H1 (cell line): ENCODE measurements around the gene GAMT. TPM values are rescaled to one million over a fixed set of nuclear protein-coding genes. Genes with fewer than 3 reads are reported as not detected.

Experiments
- CTCF ChIA-PET: fragments of 300-600 bp; sonication (Branson Sonifier 250); formaldehyde crosslinking; loops from one replicate; lab custom pipeline; 2021; ENCODE audit not compliant: partially characterized antibody; lab: Charles Lee
- POLR2A ChIA-PET: fragments of 300-600 bp; sonication (Branson Sonifier 250); formaldehyde crosslinking; loops from one replicate; lab custom pipeline; 2021; ENCODE audit warnings: inconsistent platforms; ENCODE audit not compliant: partially characterized antibody; lab: Charles Lee
- DNase-seq, 2 experiments: peaks; one replicate each; pipeline versions ENCODE4 v3.0.0 to v3.0.0-alpha.2; 2010 to 2022; ENCODE audit warnings: low spot score in 2 of 2, low read depth in 1 of 2, mixed read lengths in 1 of 2
- FAIRE-seq: peaks from 2 replicates; lab custom pipeline; 2011; peaks lifted over from hg19 to GRCh38; lab: Jason Lieb, UNC
- H2AFZ ChIP-seq: 2 replicates; pipeline ENCODE4 v1.8.1; 2012; ENCODE audit warnings: low read length, inconsistent platforms
- H2AK5ac ChIP-seq: 2 replicates; pipeline ENCODE4 v1.6.1; 2013; ENCODE audit warnings: low read depth, low read length
- H2BK120ac ChIP-seq: replicated peaks from 2 replicates; pipeline ENCODE3; 2013; ENCODE audit warnings: low read depth, low read length, inconsistent platforms
- H2BK12ac ChIP-seq: 2 replicates; pipeline ENCODE4 v1.6.1; 2013; ENCODE audit warnings: low read depth, low read length
- H2BK15ac ChIP-seq: 2 replicates; pipeline ENCODE4 v1.6.1; 2013; ENCODE audit warnings: low read length
- H2BK20ac ChIP-seq: 2 replicates; pipeline ENCODE4 v1.6.1; 2013; ENCODE audit warnings: low read length
- H2BK5ac ChIP-seq: 2 replicates; pipeline ENCODE4 v1.6.1; 2013; ENCODE audit warnings: low read depth, low read length
- H3K14ac ChIP-seq: 2 replicates; pipeline ENCODE4 v1.6.1; 2013; ENCODE audit warnings: inconsistent platforms; ENCODE audit not compliant: insufficient read length
- H3K18ac ChIP-seq: 2 replicates; pipeline ENCODE4 v1.6.1; 2013; ENCODE audit warnings: low read length; ENCODE audit errors: extremely low read depth
- H3K23ac ChIP-seq: 2 replicates; pipeline ENCODE4 v1.6.1; 2013; ENCODE audit warnings: inconsistent platforms; ENCODE audit not compliant: insufficient read length
- H3K23me2 ChIP-seq: 2 replicates; pipeline ENCODE4 v1.6.1; 2013; ENCODE audit warnings: low read depth, low read length
- H3K27ac ChIP-seq: 2 replicates; pipeline ENCODE4 v1.6.1; 2011; ENCODE audit warnings: low read depth, low read length, inconsistent platforms
- H3K27me3 ChIP-seq, 4 experiments: replicated peaks in 1 of 4; 1 replicate in 1 of 4; 2 replicates in 3 of 4; pipeline versions ENCODE4 v1.6.1 to v1.8.1; 2011 to 2013; ENCODE audit warnings: low read length in 3 of 4, mild to moderate bottlenecking in 3 of 4, inconsistent platforms in 2 of 4, mixed read lengths in 2 of 4, moderate library complexity in 1 of 4; ENCODE audit not compliant: control insufficient read depth in 3 of 4, insufficient read depth in 3 of 4; ENCODE audit errors: extremely low read depth in 1 of 4
- H3K36me3 ChIP-seq, 4 experiments: 2 replicates each; pipeline versions ENCODE4 v1.6.1 to v1.8.1; 2011 to 2013; ENCODE audit warnings: mild to moderate bottlenecking in 4 of 4, low read length in 3 of 4, moderate library complexity in 2 of 4, control low read depth in 1 of 4, inconsistent platforms in 1 of 4; ENCODE audit not compliant: insufficient read depth in 4 of 4, control insufficient read depth in 2 of 4
- H3K4ac ChIP-seq: replicated peaks from 2 replicates; pipeline ENCODE3; 2013; ENCODE audit warnings: low read length, low read depth, mixed read lengths, inconsistent platforms; ENCODE audit not compliant: insufficient read length
- H3K4me1 ChIP-seq, 4 experiments: replicated peaks in 1 of 4; 1 replicate in 1 of 4; 2 replicates in 3 of 4; pipeline versions ENCODE4 v1.6.1 to v1.8.1; 2011 to 2013; ENCODE audit warnings: low read length in 3 of 4, inconsistent platforms in 2 of 4, mixed read lengths in 1 of 4; ENCODE audit not compliant: insufficient read depth in 4 of 4, control insufficient read depth in 3 of 4
- H3K4me2 ChIP-seq, 2 experiments: 2 replicates each; pipeline versions ENCODE4 v1.6.1 to v1.8.1; 2011 to 2013; ENCODE audit warnings: low read depth in 2 of 2, low read length in 2 of 2, control low read depth in 1 of 2, inconsistent platforms in 1 of 2, mild to moderate bottlenecking in 1 of 2; ENCODE audit not compliant: insufficient read depth in 1 of 2
- H3K4me3 ChIP-seq, 4 experiments: fragments of 200-600, 300-600 bp in 1 of 4; sonication (generic), shearing (Covaris generic), sonication (Bioruptor Twin) in 1 of 4; 2 replicates each; pipeline versions ENCODE4 v1.5.1 to v1.8.1; 2011 to 2016; ENCODE audit warnings: low read length in 4 of 4, low read depth in 3 of 4, control low read depth in 2 of 4, inconsistent platforms in 2 of 4, mild to moderate bottlenecking in 2 of 4, mixed read lengths in 1 of 4, moderate library complexity in 1 of 4; ENCODE audit not compliant: insufficient read depth in 2 of 4; ENCODE audit errors: extremely low read depth in 1 of 4
- H3K56ac ChIP-seq: replicated peaks from 2 replicates; pipeline ENCODE3; 2013; ENCODE audit warnings: low read depth, mild to moderate bottlenecking, mixed read lengths, low read length, inconsistent platforms; ENCODE audit not compliant: insufficient read length
- H3K79me1 ChIP-seq: 2 replicates; pipeline ENCODE4 v1.6.1; 2013; ENCODE audit warnings: low read depth, low read length, control low read depth
- H3K79me2 ChIP-seq, 2 experiments: 2 replicates each; pipeline versions ENCODE4 v1.6.1 to v1.8.1; 2012 to 2013; ENCODE audit warnings: low read length in 2 of 2, mild to moderate bottlenecking in 2 of 2, inconsistent platforms in 1 of 2; ENCODE audit not compliant: insufficient read depth in 2 of 2, control insufficient read depth in 1 of 2
- H3K9ac ChIP-seq, 4 experiments: replicated peaks in 1 of 4; 1 replicate in 1 of 4; 2 replicates in 3 of 4; pipeline versions ENCODE4 v1.6.1 to v1.8.1; 2011 to 2013; ENCODE audit warnings: low read depth in 3 of 4, low read length in 3 of 4, control low read depth in 2 of 4, mild to moderate bottlenecking in 2 of 4, moderate library complexity in 2 of 4, inconsistent platforms in 1 of 4; ENCODE audit errors: extremely low read depth in 1 of 4
- H3K9me3 ChIP-seq, 2 experiments: 2 replicates each; pipeline versions ENCODE4 v1.6.1 to v1.8.1; 2012 to 2013; ENCODE audit warnings: mild to moderate bottlenecking in 2 of 2, moderate library complexity in 2 of 2, control low read depth in 1 of 2, inconsistent platforms in 1 of 2, low read depth in 1 of 2, low read length in 1 of 2, mixed read lengths in 1 of 2; ENCODE audit not compliant: insufficient read depth in 2 of 2
- H4K20me1 ChIP-seq, 2 experiments: replicated peaks in 1 of 2; 2 replicates each; pipeline versions ENCODE3 to v1.8.1; 2011 to 2013; ENCODE audit warnings: inconsistent platforms in 2 of 2, low read length in 2 of 2, mild to moderate bottlenecking in 1 of 2; ENCODE audit not compliant: insufficient read depth in 2 of 2, control insufficient read depth in 1 of 2
- H4K5ac ChIP-seq: 2 replicates; pipeline ENCODE4 v1.6.1; 2013; ENCODE audit warnings: low read length, low read depth, mixed read lengths, inconsistent platforms; ENCODE audit not compliant: insufficient read length
- H4K8ac ChIP-seq: 2 replicates; pipeline ENCODE4 v1.8.0; 2013; ENCODE audit warnings: mild to moderate bottlenecking, moderate library complexity, low read length, inconsistent platforms; ENCODE audit not compliant: insufficient read depth; ENCODE audit errors: extremely low read depth
- H4K91ac ChIP-seq: replicated peaks from 2 replicates; pipeline ENCODE3; 2013; ENCODE audit warnings: low read length, mixed read lengths, inconsistent platforms; ENCODE audit not compliant: insufficient read length
- BRCA1 ChIP-seq: IDR thresholded peaks from 2 replicates; pipeline ENCODE4 v1.6.1; 2012; ENCODE audit warnings: low read depth, low read length, improper control_type of control experiment
- CHD1 ChIP-seq: IDR thresholded peaks from 2 replicates; pipeline ENCODE4 v1.6.1; 2012; ENCODE audit warnings: low read depth, low read length, improper control_type of control experiment
- EGR1 ChIP-seq: IDR thresholded peaks from 2 replicates; pipeline ENCODE4 v1.6.1; 2011; ENCODE audit warnings: low read depth, low read length, borderline replicate concordance
- FOSL1 ChIP-seq: IDR thresholded peaks from 2 replicates; pipeline ENCODE4 v1.6.1; 2011; ENCODE audit warnings: mild to moderate bottlenecking, low read depth, low read length, moderate library complexity; ENCODE audit not compliant: insufficient read depth
- GTF2F1 ChIP-seq: IDR thresholded peaks from 2 replicates; pipeline ENCODE4 v1.6.1; 2012; ENCODE audit warnings: low read depth, low read length, improper control_type of control experiment, borderline replicate concordance
- HDAC6 ChIP-seq: IDR thresholded peaks from one replicate; pipeline ENCODE4 v1.7.1; 2012; ENCODE audit warnings: low read depth, mild to moderate bottlenecking, inconsistent platforms, low read length, moderate library complexity
- PHF8 ChIP-seq: fragments of 200-600 bp; sonication (generic); conservative IDR thresholded peaks from 2 replicates; pipeline ENCODE4 v1.7.1; 2012; ENCODE audit warnings: low read depth, mild to moderate bottlenecking, inconsistent platforms, low read length, moderate library complexity
- SRF ChIP-seq: IDR thresholded peaks from 2 replicates; pipeline ENCODE4 v1.6.1; 2011; ENCODE audit warnings: mild to moderate bottlenecking, low read depth, low read length, moderate library complexity
- TAF7 ChIP-seq: optimal IDR thresholded peaks from 2 replicates; pipeline ENCODE3; 2011; ENCODE audit warnings: low read depth, mild to moderate bottlenecking, inconsistent platforms, low read length, moderate library complexity, borderline replicate concordance
- WGBS, 2 experiments: shearing (Covaris generic) in 1 of 2; methylation state at CpG; one replicate each; pipeline versions ENCODE4 v1.1.6 to v1.1.7; 2013 to 2015; ENCODE audit warnings: low lambda C conversion rate in 2 of 2, mixed read lengths in 2 of 2, inconsistent platforms in 1 of 2, low coverage in 1 of 2, missing lambda C conversion rate in 1 of 2; ENCODE audit not compliant: insufficient replicate concordance in 2 of 2, insufficient coverage in 1 of 2, insufficient read length in 1 of 2; ENCODE audit errors: extremely low coverage in 1 of 2, missing lambda C conversion rate in 1 of 2; 5-methylcytosine and 5-hydroxymethylcytosine counted together
- polyA plus RNA-seq, 7 experiments: library from polyadenylated mRNA; depleted of rRNA in 3 of 7; stranded (reverse) in 5 of 7; unstranded in 2 of 7; fragments of >200 nt in 5 of 7; fragments of 200-250 nt in 2 of 7; gene quantifications; 1 replicate in 5 of 7; 2 replicates in 1 of 7; 4 replicates in 1 of 7; pipeline versions ENCODE4 v1.2.1 to v1.2.3, GENCODE V29; 2011 to 2013; ENCODE audit warnings: missing spikeins in 2 of 7, mixed read lengths in 2 of 7
- total RNA-seq: library from RNA; stranded (reverse); fragmentation: NEBNext Ultra II Directional; extraction: Animal tissue kit (Norgen Biotek cat#: 25700); gene quantifications from 2 replicates; pipeline ENCODE4 v1.2.1, GENCODE V29; 2021

Gene GAMT
- total and polyA plus RNA-seq, 2 of the 8 experiments (the other 6 are each of a cell fraction or from before 2014, with no cell fraction given), result 17.2 to 35.6 TPM

DNA sequence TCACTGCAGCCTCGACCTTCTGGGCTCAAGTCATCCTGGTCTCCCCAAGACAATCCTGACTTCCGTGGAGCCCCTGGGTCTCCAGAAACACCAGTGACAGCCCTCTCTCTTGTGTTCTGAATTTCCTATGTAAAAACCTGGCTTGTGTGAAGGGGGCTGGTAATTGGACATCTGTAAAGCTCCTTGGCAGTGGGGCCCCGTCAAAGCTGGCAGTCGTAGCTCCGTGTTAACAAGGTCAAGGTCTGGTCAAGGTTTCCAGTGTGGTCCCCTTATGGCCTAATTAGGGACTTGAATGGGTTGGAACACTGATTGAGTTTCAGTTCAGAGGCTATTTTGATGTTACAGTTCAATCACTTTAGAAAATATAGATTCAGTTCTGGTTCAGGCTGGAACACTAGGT lies 50.5 kb downstream of the GAMT start:
- Histone ChIP-seq H3K23me2 (peaks cover 7% of the 10 kb centered on the region; the same call in 1 of the 2 replicates), H4K20me1 (no peaks in the 10 kb centered on the region), H2AFZ (no peak overlapping the region), H3K23ac (no peak overlapping the region), H3K36me3 (no peaks in the 10 kb centered on the region), H2BK5ac (no peak overlapping the region), H3K4me2 (no peak overlapping the region), H2BK12ac (no peak overlapping the region), H3K4ac (no peak overlapping the region), H3K4me3 (no peak overlapping the region), H3K27me3 (no peaks in the 10 kb centered on the region; a peak in 1 of 7 replicates), H4K91ac (no peak overlapping the region), H3K79me1 (peaks cover 2% of the 10 kb centered on the region; the same call in 1 of the 2 replicates), H4K8ac (no peak overlapping the region), H3K18ac (no peak overlapping the region), H3K56ac (no peak overlapping the region), H3K9ac (no peak overlapping the region), H2BK120ac (no peak overlapping the region), H3K14ac (no peak overlapping the region), H3K4me1 (peaks cover 0 to 2% (median under 1%) of the 10 kb centered on the region in 4 experiments; a peak in 3 of 7 replicates), H2BK15ac (no peak overlapping the region), H3K9me3 (no peaks in the 10 kb centered on the region), H2AK5ac (no peak overlapping the region), H3K27ac (no peak overlapping the region), H4K5ac (no peak overlapping the region), H2BK20ac (no peak overlapping the region), H3K79me2 (peaks cover 0 to 4% of the 10 kb centered on the region in 2 experiments; a peak in 1 of 4 replicates)
- FAIRE-seq (no peak), DNase-seq (no peak)
- no peak for TF ChIP-seq SRF
- TF ChIP-seq TAF7, result no peak
- TF ChIP-seq EGR1, result no peak
- no peak for TF ChIP-seq PHF8
- TF ChIP-seq GTF2F1, result no peak
- TF ChIP-seq CHD1, result no peak
- TF ChIP-seq BRCA1, result no peak
- no peak for TF ChIP-seq HDAC6
- no peak for TF ChIP-seq FOSL1
- WGBS, 2 experiments, result 81% methylated on average over 5 of the region's 5 CpGs; no CpG with 5 or more reads in 1 of the 2 experiments
- POLR2A ChIA-PET, result no interaction called here
- CTCF ChIA-PET, result interaction anchor here (1.1 to 1.4 kb wide), 2 partner anchors 11 to 71 kb away, joined by 3 to 5 read pairs; no protein-coding TSS in a partner anchor
